A549 (cell line): ENCODE data around the gene CCND1.

ENCODE experiments used
- CEBPB ChIP-seq, 2 experiments: fragments of >200 bp in 1 of 2; sonication (Bioruptor Twin) in 1 of 2; formaldehyde crosslinking in 1 of 2; IDR thresholded peaks; 2 replicates each; pipeline ENCODE4 v1.6.1; 2012 to 2016
- EP300 ChIP-seq, 2 experiments: fragments of >200 bp; sonication (Bioruptor Twin); formaldehyde crosslinking; IDR thresholded peaks; 2 replicates in 1 of 2; 3 replicates in 1 of 2; pipeline ENCODE4 v1.6.1; 2016 to 2017
- MAFK ChIP-seq: fragments of 450-650 bp; IDR thresholded peaks from 2 replicates; pipeline ENCODE4 v1.6.1; 2014; ENCODE audit not compliant: partially characterized antibody
- POLR2A ChIP-seq: IDR thresholded peaks from 2 replicates; pipeline ENCODE4 v1.6.1; 2012; ENCODE audit warnings: mild to moderate bottlenecking, low read length
- RAD21 ChIP-seq, 2 experiments: fragments of >200 bp in 1 of 2; sonication (Bioruptor Twin) in 1 of 2; formaldehyde crosslinking in 1 of 2; IDR thresholded peaks in 1 of 2; conservative IDR thresholded peaks in 1 of 2; 2 replicates in 1 of 2; 3 replicates in 1 of 2; pipeline ENCODE4 v1.6.1; 2012 to 2018; ENCODE audit warnings: inconsistent platforms in 1 of 2
- RCOR1 ChIP-seq: fragments of 150-350 bp; IDR thresholded peaks from 2 replicates; pipeline ENCODE4 v1.6.1; 2014; ENCODE audit warnings: antibody characterized with exemption, low read length, low read depth
- TP53 ChIP-seq: fragments of 250-450 bp; sonication (Bioruptor Pico); IDR thresholded peaks from 2 replicates; pipeline ENCODE4 v1.5.0; 2021; ENCODE audit warnings: mild to moderate bottlenecking, moderate library complexity
- TF ChIP-seq, protein P1 (sequence below): fragments of >200 bp; sonication (Bioruptor Twin); formaldehyde crosslinking; IDR thresholded peaks from 3 replicates; pipeline ENCODE4 v1.5.1; 2016
- TF ChIP-seq, protein P2 (sequence below): IDR thresholded peaks from 2 replicates; pipeline ENCODE4 v1.6.1; 2012

DNA sequence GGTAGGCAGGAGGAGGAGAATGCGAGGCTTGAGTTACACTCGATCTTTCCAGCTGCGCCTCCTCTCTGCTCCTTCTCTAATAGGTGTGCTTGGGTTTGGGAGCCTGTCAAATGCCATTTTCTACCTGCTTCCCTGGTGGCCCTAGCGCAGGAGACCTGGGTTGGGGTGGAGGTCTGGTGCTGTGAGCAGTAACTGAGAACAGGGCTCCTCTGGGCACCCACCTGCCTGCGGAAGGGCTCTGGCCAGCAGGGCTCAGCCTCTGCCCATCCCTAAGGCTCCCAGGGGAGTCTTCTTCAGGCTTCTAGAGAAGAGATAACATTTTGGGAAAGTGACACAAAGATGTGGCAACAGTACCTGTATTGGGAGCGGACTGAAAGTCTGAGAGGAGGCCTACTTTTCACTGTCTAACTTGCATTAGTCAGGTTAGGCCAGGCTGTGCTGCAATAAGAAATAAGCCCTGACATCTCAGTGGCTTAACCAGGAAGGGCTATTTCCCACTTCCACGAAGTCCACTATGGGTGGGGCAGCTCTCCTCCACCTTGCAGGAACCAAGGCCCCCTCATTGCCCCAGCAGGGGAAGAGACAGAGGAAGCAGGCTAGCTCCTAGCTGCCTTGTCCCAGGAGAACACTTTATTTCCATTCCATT lies 41.8 kb downstream of the CCND1 start:
- TF ChIP-seq POLR2A (no peak), EP300 (IDR thresholded peaks at IDR 0.05) (no peak), CEBPB (IDR thresholded peaks at IDR 0.05) (no peak), MAFK (no peak), RAD21 (conservative IDR thresholded peaks at IDR 0.05 in 1 of 2, IDR thresholded peaks at IDR 0.05 in 1 of 2) (no peak), RCOR1 (no peak), TP53 (CRISPR knock-in tag) (no peak)
- TF ChIP-seq, protein P1, sequence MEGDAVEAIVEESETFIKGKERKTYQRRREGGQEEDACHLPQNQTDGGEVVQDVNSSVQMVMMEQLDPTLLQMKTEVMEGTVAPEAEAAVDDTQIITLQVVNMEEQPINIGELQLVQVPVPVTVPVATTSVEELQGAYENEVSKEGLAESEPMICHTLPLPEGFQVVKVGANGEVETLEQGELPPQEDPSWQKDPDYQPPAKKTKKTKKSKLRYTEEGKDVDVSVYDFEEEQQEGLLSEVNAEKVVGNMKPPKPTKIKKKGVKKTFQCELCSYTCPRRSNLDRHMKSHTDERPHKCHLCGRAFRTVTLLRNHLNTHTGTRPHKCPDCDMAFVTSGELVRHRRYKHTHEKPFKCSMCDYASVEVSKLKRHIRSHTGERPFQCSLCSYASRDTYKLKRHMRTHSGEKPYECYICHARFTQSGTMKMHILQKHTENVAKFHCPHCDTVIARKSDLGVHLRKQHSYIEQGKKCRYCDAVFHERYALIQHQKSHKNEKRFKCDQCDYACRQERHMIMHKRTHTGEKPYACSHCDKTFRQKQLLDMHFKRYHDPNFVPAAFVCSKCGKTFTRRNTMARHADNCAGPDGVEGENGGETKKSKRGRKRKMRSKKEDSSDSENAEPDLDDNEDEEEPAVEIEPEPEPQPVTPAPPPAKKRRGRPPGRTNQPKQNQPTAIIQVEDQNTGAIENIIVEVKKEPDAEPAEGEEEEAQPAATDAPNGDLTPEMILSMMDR = no peak
- TF ChIP-seq, protein P2, sequence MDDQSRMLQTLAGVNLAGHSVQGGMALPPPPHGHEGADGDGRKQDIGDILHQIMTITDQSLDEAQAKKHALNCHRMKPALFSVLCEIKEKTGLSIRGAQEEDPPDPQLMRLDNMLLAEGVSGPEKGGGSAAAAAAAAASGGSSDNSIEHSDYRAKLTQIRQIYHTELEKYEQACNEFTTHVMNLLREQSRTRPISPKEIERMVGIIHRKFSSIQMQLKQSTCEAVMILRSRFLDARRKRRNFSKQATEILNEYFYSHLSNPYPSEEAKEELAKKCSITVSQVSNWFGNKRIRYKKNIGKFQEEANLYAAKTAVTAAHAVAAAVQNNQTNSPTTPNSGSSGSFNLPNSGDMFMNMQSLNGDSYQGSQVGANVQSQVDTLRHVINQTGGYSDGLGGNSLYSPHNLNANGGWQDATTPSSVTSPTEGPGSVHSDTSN = no peak
